ENCODE results near the gene PRTFDC1.

Gene PRTFDC1

DNA sequence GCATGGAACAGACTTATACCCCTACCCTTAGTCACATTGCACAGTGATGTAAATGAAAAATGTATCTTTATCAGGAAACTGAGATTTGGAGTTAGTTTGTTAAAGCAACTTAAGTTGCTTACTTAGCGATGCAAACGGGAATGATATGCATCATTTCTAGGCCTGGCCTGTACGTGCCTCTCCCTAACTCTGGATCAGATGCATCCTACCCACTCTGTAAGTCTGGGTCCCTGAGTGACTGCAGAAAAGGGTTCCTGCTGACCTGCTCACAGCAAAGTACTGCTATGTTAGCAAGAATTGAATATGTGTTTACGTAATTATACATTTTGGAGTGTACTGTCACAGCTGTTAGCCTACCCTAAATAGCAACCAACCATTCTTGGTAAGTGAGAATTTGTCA, 30.7 kb upstream of the PRTFDC1 start:
- H3K4me3 ChIP-seq (ENCODE audit: low read depth, low read length), result no peak overlapping the region
- DNase-seq (ENCODE audit: low read depth), result no peak
- TF ChIP-seq, protein P1, sequence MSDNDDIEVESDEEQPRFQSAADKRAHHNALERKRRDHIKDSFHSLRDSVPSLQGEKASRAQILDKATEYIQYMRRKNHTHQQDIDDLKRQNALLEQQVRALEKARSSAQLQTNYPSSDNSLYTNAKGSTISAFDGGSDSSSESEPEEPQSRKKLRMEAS (IDR thresholded peaks at IDR 0.05; ENCODE audit: low read depth, low read length), result no peak
- TF ChIP-seq, protein P2, sequence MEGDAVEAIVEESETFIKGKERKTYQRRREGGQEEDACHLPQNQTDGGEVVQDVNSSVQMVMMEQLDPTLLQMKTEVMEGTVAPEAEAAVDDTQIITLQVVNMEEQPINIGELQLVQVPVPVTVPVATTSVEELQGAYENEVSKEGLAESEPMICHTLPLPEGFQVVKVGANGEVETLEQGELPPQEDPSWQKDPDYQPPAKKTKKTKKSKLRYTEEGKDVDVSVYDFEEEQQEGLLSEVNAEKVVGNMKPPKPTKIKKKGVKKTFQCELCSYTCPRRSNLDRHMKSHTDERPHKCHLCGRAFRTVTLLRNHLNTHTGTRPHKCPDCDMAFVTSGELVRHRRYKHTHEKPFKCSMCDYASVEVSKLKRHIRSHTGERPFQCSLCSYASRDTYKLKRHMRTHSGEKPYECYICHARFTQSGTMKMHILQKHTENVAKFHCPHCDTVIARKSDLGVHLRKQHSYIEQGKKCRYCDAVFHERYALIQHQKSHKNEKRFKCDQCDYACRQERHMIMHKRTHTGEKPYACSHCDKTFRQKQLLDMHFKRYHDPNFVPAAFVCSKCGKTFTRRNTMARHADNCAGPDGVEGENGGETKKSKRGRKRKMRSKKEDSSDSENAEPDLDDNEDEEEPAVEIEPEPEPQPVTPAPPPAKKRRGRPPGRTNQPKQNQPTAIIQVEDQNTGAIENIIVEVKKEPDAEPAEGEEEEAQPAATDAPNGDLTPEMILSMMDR (IDR thresholded peaks at IDR 0.05; ENCODE audit: low read depth, low read length), result no peak
- TF ChIP-seq POLR2A (IDR thresholded peaks at IDR 0.05; ENCODE audit: extremely low read depth, insufficient read length) (no peak), MYC (IDR thresholded peaks at IDR 0.05; ENCODE audit: low read depth, low read length) (no peak)

DNA sequence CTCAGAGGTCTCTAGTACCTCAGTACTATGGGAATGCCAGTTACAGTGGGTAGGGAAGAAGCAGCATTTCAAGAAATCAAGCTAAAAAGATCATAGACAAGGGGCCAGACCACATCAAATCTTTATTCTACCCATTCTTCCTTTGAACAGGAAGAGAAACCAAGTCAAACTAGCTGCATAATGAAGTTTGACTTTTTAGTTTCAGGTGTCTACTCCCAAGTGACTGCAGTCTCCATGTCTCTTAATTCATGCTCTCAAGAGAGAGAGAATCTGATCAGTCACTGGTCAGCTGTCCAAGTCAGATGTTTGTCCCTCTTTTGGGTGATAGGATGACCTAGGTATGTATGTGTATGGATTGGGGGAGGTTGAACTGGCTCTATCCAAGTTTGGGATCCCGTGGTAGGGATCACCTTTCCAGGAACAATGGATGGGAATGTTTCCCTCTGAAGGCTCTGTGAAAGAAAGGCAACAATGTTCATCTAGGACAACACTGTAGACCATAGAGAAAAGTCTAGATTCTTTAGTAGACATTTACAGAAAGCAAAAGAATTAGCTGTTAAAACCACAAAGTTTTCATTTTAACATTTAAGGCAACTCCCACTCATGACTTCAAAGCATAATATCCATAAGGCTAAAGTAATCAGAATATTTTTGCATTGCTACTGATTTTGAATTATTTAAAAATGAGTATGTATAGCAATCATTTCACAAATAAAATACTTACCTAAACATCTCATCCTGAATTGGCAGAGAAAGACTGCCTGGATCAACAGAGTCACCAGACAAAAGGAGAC, 30.1 kb upstream of the PRTFDC1 start:
- no peak overlapping the region for H3K4me3 ChIP-seq (ENCODE audit: low read depth, low read length)
- DNase-seq (ENCODE audit: low read depth), result no peak
- TF ChIP-seq POLR2A (IDR thresholded peaks at IDR 0.05; ENCODE audit: extremely low read depth, insufficient read length) (no peak), MYC (IDR thresholded peaks at IDR 0.05; ENCODE audit: low read depth, low read length) (no peak)
- TF ChIP-seq, protein P1 (IDR thresholded peaks at IDR 0.05; ENCODE audit: low read depth, low read length), result no peak
- TF ChIP-seq, protein P2 (IDR thresholded peaks at IDR 0.05; ENCODE audit: low read depth, low read length), result no peak

DNA sequence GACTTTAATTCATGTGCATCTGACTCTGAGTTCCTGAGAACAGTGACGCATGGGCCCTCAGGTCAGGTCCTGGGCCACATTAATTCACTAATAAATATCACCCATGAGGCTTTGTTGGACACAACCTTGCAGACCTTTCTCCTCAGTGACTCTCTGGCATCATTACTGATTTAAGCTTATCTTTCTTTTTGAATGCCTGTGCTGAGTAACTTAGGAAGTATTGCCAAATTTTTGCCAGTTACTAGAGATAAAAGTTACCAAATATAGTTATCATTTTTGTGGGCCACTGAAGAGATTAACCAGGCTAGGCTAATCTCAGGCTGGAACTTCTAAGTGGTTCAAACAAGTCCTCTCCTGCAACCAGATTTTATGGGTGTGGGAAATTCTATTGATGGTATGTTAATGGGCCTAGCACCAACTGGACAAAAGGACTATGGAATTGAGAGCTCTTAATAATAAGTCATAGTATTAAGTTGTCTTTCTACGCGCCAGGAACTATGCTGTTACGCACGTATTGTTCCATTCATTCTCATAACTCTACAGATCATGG, 28.8 kb upstream of the PRTFDC1 start:
- H3K4me3 ChIP-seq (ENCODE audit: low read depth, low read length), result no peak overlapping the region
- TF ChIP-seq POLR2A (IDR thresholded peaks at IDR 0.05; ENCODE audit: extremely low read depth, insufficient read length) (no peak), MYC (IDR thresholded peaks at IDR 0.05; ENCODE audit: low read depth, low read length) (no peak)
- TF ChIP-seq, protein P2 (IDR thresholded peaks at IDR 0.05; ENCODE audit: low read depth, low read length), result no peak
- TF ChIP-seq, protein P1 (IDR thresholded peaks at IDR 0.05; ENCODE audit: low read depth, low read length), result no peak
- no peak for DNase-seq (ENCODE audit: low read depth)

DNA sequence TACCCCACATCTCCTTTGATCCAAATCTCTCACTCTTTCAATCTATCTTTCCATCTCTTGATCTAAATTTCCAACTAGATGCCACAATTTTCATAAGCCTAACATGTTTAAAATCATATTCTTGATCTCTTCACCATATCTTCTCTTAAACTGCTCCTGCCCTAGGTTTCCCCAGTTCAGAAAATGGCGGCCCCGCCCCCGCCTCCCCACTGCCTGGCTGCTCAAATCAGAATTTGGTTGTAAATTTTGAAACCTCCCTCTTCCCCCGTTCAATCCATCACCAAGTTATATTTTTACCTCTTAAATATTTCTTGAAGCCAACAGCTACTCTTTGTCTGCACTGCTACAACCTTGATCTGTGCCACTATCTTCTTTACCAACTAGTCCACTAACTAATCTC, 27.3 kb upstream of the PRTFDC1 start:
- DNase-seq (ENCODE audit: low read depth), result no peak
- H3K4me3 ChIP-seq (ENCODE audit: low read depth, low read length), result no peak overlapping the region
- TF ChIP-seq, protein P2 (IDR thresholded peaks at IDR 0.05; ENCODE audit: low read depth, low read length), result no peak

DNA sequence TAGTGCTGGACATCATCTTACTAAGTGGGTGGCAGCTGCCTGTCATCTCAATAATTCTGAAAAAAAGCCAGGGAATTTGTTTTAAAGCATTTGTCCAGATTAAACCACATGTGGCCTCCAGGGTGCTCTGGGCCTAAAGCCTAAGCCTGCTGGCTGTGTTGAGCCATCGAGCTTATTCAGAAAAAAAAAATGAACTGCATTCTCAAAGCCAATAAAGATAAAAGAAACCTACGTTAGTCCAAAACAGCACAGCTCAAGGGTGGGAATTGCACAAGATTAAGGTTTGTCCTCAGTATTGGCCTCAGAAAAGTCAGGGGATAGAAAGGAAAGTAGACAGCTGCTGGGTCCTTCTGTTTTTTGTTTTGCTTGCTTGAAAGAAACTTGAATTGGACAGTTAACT, 22.6 kb upstream of the PRTFDC1 start:
- no peak overlapping the region for H3K4me3 ChIP-seq (ENCODE audit: low read depth, low read length)
- TF ChIP-seq MYC (IDR thresholded peaks at IDR 0.05; ENCODE audit: low read depth, low read length) (no peak), POLR2A (IDR thresholded peaks at IDR 0.05; ENCODE audit: extremely low read depth, insufficient read length) (no peak)
- TF ChIP-seq, protein P2 (IDR thresholded peaks at IDR 0.05; ENCODE audit: low read depth, low read length), result no peak
- TF ChIP-seq, protein P1 (IDR thresholded peaks at IDR 0.05; ENCODE audit: low read depth, low read length), result no peak

More for the DNA sequence above, 22.6 kb upstream of the PRTFDC1 start:
- DNase-seq (ENCODE audit: low read depth), result no peak

All from NB4 (cell line).